ENCODE data around the gene CHIA. TPM values are rescaled to one million over a fixed set of nuclear protein-coding genes. Genes with fewer than 3 reads are reported as not detected.

CHIA gene
- total RNA-seq, 1 experiment from 2014 or later = not detected

DNA sequence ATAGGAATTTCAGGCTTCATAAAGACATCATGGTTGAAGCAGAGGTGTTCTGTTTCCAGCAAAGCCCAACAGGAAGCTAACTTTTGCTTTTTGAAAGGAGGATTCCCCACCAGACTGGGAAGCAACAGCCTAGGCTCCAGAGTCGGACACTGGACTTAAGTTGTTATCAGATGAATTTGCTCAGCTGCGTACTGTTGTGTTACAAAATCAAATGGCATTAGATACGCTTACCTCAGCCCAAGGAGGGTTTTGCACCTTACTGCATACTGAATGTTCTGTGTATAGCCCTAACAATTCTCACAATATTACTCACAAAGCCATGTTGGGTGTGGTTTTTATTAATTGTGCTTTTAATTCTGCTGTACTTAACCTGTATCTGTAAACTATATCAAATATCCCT lies 547 bp upstream of the CHIA start:
- H3K4me1 Mint-ChIP-seq (ENCODE audit: low read depth, unreplicated experiment) = no peaks in the 10 kb centered on the region
- H3K4me3 Mint-ChIP-seq (ENCODE audit: unreplicated experiment) = no peak overlapping the region
- H3K27me3 ChIP-seq (replicated peaks; ENCODE audit: control insufficient read depth, insufficient read depth, low read length) = no peaks in the 10 kb centered on the region
- H3K36me3 Mint-ChIP-seq (ENCODE audit: insufficient read depth, unreplicated experiment) = no peaks in the 10 kb centered on the region
- no peaks in the 10 kb centered on the region for H3K9me3 Mint-ChIP-seq (ENCODE audit: unreplicated experiment)
- H3K4me3 ChIP-seq (ENCODE audit: low read depth, low read length) = no peak overlapping the region
- POLR2A ChIA-PET = no interaction called here
- intact Hi-C loops (cut with micrococcal nuclease; ENCODE audit: unreplicated experiment) = no loop called here
- H3K9me3 ChIP-seq = no peaks in the 10 kb centered on the region
- peaks cover 20% of the 10 kb centered on the region for H3K4me1 ChIP-seq
- H3K27me3 Mint-ChIP-seq (ENCODE audit: insufficient read depth, unreplicated experiment) = no peaks in the 10 kb centered on the region
- H3K27ac Mint-ChIP-seq (ENCODE audit: unreplicated experiment) = no peak overlapping the region
- no TSS peak for BruUV-seq (replicated peaks)
- CTCF ChIA-PET = no interaction called here
- no peak for DNase-seq
- no peaks in the 10 kb centered on the region for H3K36me3 ChIP-seq (ENCODE audit: control insufficient read depth, insufficient read depth, low read length)
- TF ChIP-seq, protein P1, sequence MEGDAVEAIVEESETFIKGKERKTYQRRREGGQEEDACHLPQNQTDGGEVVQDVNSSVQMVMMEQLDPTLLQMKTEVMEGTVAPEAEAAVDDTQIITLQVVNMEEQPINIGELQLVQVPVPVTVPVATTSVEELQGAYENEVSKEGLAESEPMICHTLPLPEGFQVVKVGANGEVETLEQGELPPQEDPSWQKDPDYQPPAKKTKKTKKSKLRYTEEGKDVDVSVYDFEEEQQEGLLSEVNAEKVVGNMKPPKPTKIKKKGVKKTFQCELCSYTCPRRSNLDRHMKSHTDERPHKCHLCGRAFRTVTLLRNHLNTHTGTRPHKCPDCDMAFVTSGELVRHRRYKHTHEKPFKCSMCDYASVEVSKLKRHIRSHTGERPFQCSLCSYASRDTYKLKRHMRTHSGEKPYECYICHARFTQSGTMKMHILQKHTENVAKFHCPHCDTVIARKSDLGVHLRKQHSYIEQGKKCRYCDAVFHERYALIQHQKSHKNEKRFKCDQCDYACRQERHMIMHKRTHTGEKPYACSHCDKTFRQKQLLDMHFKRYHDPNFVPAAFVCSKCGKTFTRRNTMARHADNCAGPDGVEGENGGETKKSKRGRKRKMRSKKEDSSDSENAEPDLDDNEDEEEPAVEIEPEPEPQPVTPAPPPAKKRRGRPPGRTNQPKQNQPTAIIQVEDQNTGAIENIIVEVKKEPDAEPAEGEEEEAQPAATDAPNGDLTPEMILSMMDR (IDR thresholded peaks at IDR 0.05; ENCODE audit: insufficient read depth in 1 of 2, low read depth in 1 of 2, low read length in 1 of 2, severe bottlenecking in 1 of 2, unreplicated experiment in 1 of 2) = no peak

DNA sequence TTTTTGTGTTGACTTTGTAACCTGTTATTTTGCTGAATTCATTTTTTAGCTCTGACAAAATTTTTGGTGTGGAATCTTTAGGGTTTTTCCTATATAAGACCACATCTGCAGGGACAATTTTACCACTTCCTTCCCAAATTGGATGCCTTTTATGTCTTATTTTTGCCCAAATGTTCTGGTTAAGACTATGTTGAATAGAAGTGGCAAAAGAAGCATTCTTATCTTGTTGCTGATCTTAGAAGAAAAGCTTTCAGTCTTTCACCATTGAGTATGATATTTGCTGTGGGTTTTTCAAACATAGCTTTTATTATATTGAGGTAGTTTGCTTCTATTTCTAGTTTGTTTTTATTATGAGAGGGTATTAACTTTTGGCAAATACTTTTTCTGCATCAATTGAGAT lies 3.7 kb downstream of the CHIA start:
- Histone ChIP-seq H3K4me1 (no peaks in the 10 kb centered on the region), H3K4me3 (ENCODE audit: low read depth, low read length) (no peak overlapping the region), H3K27me3 (replicated peaks; ENCODE audit: control insufficient read depth, insufficient read depth, low read length) (no peaks in the 10 kb centered on the region), H3K36me3 (ENCODE audit: control insufficient read depth, insufficient read depth, low read length) (no peaks in the 10 kb centered on the region), H3K9me3 (no peaks in the 10 kb centered on the region)
- no peak overlapping the region for H3K4me3 Mint-ChIP-seq (ENCODE audit: unreplicated experiment)
- TF ChIP-seq, protein P1 (IDR thresholded peaks at IDR 0.05; ENCODE audit: insufficient read depth in 1 of 2, low read depth in 1 of 2, low read length in 1 of 2, severe bottlenecking in 1 of 2, unreplicated experiment in 1 of 2) = no peak
- H3K4me1 Mint-ChIP-seq (ENCODE audit: low read depth, unreplicated experiment) = no peaks in the 10 kb centered on the region
- BruUV-seq (replicated peaks) = no TSS peak
- ChIA-PET POLR2A (no interaction called here), CTCF (no interaction called here)
- peaks cover 20% of the 10 kb centered on the region for H3K9me3 Mint-ChIP-seq (ENCODE audit: unreplicated experiment)
- no peaks in the 10 kb centered on the region for H3K36me3 Mint-ChIP-seq (ENCODE audit: insufficient read depth, unreplicated experiment)
- no peaks in the 10 kb centered on the region for H3K27me3 Mint-ChIP-seq (ENCODE audit: insufficient read depth, unreplicated experiment)
- intact Hi-C loops (cut with micrococcal nuclease; ENCODE audit: unreplicated experiment) = no loop called here
- H3K27ac Mint-ChIP-seq (ENCODE audit: unreplicated experiment) = no peak overlapping the region
- DNase-seq = no peak

DNA sequence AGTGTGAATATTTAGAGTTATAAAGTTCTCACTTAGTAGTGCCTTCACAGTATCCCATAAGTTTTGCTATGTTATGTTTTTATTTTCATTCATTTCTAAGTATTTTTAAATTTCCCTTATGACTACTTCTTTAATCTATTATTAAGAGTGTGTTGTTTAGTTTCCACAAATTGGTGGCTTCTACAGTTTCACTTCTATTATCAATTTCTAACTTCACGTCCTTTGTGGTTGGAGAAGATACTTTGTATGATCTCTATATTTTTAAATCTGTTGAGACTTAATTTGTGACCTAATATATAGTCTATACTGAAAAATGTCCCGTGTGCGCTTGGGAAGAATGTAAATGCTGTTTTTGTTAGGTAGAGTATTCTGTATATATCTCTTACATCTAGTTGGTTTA lies 11.7 kb downstream of the CHIA start:
- H3K27me3 Mint-ChIP-seq (ENCODE audit: insufficient read depth, unreplicated experiment) = no peaks in the 10 kb centered on the region
- no peak overlapping the region for H3K27ac Mint-ChIP-seq (ENCODE audit: unreplicated experiment)
- H3K9me3 Mint-ChIP-seq (ENCODE audit: unreplicated experiment) = peaks cover 11% of the 10 kb centered on the region
- Histone ChIP-seq H3K4me1 (no peaks in the 10 kb centered on the region), H3K36me3 (ENCODE audit: control insufficient read depth, insufficient read depth, low read length) (no peaks in the 10 kb centered on the region), H3K9me3 (no peaks in the 10 kb centered on the region), H3K4me3 (ENCODE audit: low read depth, low read length) (no peak overlapping the region), H3K27me3 (replicated peaks; ENCODE audit: control insufficient read depth, insufficient read depth, low read length) (no peaks in the 10 kb centered on the region)
- POLR2A ChIA-PET = no interaction called here
- TF ChIP-seq, protein P1 (IDR thresholded peaks at IDR 0.05; ENCODE audit: insufficient read depth in 1 of 2, low read depth in 1 of 2, low read length in 1 of 2, severe bottlenecking in 1 of 2, unreplicated experiment in 1 of 2) = no peak
- H3K4me3 Mint-ChIP-seq (ENCODE audit: unreplicated experiment) = no peak overlapping the region
- no peaks in the 10 kb centered on the region for H3K4me1 Mint-ChIP-seq (ENCODE audit: low read depth, unreplicated experiment)
- no peak for DNase-seq
- intact Hi-C loops (cut with micrococcal nuclease; ENCODE audit: unreplicated experiment) = no loop called here
- no TSS peak for BruUV-seq (replicated peaks)
- H3K36me3 Mint-ChIP-seq (ENCODE audit: insufficient read depth, unreplicated experiment) = no peaks in the 10 kb centered on the region
- CTCF ChIA-PET = no interaction called here
